ENCODE results near the gene MCTP2. TPM values are rescaled to one million over a fixed set of nuclear protein-coding genes. Genes with fewer than 3 reads are reported as not detected.

MCTP2 gene
- total RNA-seq, 1 experiment from 2014 or later, result 1.3 TPM

DNA sequence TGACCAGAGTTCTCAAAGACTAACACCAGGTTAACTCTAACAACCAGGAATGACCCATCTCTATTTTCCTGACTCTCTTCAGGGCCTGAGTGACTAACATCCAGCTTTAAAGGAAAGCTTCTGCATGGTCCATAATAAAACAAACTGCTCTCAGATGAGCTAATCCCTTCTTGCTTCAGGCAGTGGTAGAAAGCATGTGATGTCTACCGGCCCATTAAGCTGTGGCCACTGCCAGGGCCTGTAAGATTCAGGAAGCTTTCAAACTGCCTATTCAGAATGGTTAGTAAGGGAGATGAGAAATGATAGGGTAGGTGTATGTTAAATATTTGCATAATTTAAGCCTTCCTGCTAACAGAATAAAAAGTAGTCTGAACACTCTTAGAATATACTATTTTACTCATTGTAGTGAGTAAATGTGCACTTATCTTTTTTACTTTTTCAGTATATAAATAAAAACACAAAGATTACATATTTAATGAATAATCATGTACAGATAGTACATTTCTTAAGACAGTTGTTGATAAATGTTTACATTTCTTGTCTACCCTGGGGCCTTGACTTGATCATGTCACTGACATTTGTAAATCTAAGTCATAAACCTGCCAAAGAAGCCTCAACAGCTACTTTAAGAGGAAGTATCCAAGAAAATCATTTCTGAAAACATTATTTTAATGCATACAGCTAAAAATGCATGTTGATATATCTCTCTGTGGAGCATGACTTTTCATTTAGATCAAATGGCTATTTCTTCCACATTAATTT, 222.0 kb downstream of the MCTP2 start:
- DNase-seq, result no peak
- H3K27me3 Mint-ChIP-seq (ENCODE audit: low read depth), result no peaks in the 10 kb centered on the region
- no peaks in the 10 kb centered on the region for H3K27me3 ChIP-seq (ENCODE audit: insufficient read depth, low read length)
- H4K8ac ChIP-seq (replicated peaks; ENCODE audit: insufficient read length, low read depth, low read length), result no peak overlapping the region
- H3T11ph ChIP-seq (ENCODE audit: low read length), result no peak overlapping the region
- TF ChIP-seq, protein P1, sequence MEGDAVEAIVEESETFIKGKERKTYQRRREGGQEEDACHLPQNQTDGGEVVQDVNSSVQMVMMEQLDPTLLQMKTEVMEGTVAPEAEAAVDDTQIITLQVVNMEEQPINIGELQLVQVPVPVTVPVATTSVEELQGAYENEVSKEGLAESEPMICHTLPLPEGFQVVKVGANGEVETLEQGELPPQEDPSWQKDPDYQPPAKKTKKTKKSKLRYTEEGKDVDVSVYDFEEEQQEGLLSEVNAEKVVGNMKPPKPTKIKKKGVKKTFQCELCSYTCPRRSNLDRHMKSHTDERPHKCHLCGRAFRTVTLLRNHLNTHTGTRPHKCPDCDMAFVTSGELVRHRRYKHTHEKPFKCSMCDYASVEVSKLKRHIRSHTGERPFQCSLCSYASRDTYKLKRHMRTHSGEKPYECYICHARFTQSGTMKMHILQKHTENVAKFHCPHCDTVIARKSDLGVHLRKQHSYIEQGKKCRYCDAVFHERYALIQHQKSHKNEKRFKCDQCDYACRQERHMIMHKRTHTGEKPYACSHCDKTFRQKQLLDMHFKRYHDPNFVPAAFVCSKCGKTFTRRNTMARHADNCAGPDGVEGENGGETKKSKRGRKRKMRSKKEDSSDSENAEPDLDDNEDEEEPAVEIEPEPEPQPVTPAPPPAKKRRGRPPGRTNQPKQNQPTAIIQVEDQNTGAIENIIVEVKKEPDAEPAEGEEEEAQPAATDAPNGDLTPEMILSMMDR (conservative IDR thresholded peaks at IDR 0.05), result no peak
- no peaks in the 10 kb centered on the region for H3K9me3 ChIP-seq (ENCODE audit: control insufficient read depth, low read depth, low read length)
- H3K4ac ChIP-seq (ENCODE audit: low read depth, low read length), result no peak overlapping the region
- no peak overlapping the region for H3K56ac ChIP-seq (ENCODE audit: insufficient read length, low read depth, low read length)
- no peaks in the 10 kb centered on the region for H3K79me2 ChIP-seq (ENCODE audit: insufficient read depth, low read length)
- no peak overlapping the region for H2BK120ac ChIP-seq (ENCODE audit: low read depth, low read length, poor library complexity, severe bottlenecking)
- H3K27ac Mint-ChIP-seq, result no peak overlapping the region
- H3K23ac ChIP-seq (ENCODE audit: insufficient read length, low read depth, low read length), result no peak overlapping the region
- no peaks in the 10 kb centered on the region for H3K9me3 Mint-ChIP-seq
- no peaks in the 10 kb centered on the region for H3K4me1 Mint-ChIP-seq
- H3K27ac ChIP-seq (ENCODE audit: insufficient read length, low read depth, low read length), result no peak overlapping the region
- H3K23me2 ChIP-seq (ENCODE audit: insufficient read length, low read depth, low read length, poor library complexity, severe bottlenecking), result no peaks in the 10 kb centered on the region
- no peak overlapping the region for H3K4me3 Mint-ChIP-seq
- H3K14ac ChIP-seq (ENCODE audit: insufficient read depth, low read length), result no peak overlapping the region
- H4K91ac ChIP-seq (ENCODE audit: insufficient read length, low read depth, low read length), result no peak overlapping the region
- no peak overlapping the region for H2BK12ac ChIP-seq (ENCODE audit: insufficient read length, low read depth, low read length)
- H2AK5ac ChIP-seq (ENCODE audit: insufficient read length, low read length), result no peak overlapping the region
- H2BK20ac ChIP-seq (ENCODE audit: low read depth, low read length, poor library complexity, severe bottlenecking), result no peak overlapping the region
- no CpG with 5 or more reads among the region's 1 CpG for WGBS (ENCODE audit: extremely low coverage, insufficient read length, low lambda C conversion rate)
- no peak overlapping the region for H3K9ac ChIP-seq (ENCODE audit: extremely low read depth, insufficient read length, low read length)
- no peaks in the 10 kb centered on the region for H3K36me3 Mint-ChIP-seq (ENCODE audit: insufficient read depth in 1 of 3, low read depth in 3 of 3)
- no peaks in the 10 kb centered on the region for H3K79me1 ChIP-seq (ENCODE audit: insufficient read depth, low read depth, low read length, poor library complexity, severe bottlenecking)
- H4K5ac ChIP-seq (ENCODE audit: insufficient read length, low read depth, low read length), result no peak overlapping the region
- H2BK5ac ChIP-seq (ENCODE audit: insufficient read length, low read length), result no peak overlapping the region
- H3K4me2 ChIP-seq (ENCODE audit: insufficient read depth, insufficient read length, low read length), result no peak overlapping the region
- H4K20me1 ChIP-seq (ENCODE audit: control insufficient read depth, insufficient read depth, insufficient read length), result no peaks in the 10 kb centered on the region
- no peak overlapping the region for H2AFZ ChIP-seq (ENCODE audit: low read length)
- H2BK15ac ChIP-seq (ENCODE audit: low read depth, low read length), result no peak overlapping the region
- H3K4me1 ChIP-seq (ENCODE audit: insufficient read depth, low read length), result no peaks in the 10 kb centered on the region
- H3K18ac ChIP-seq (ENCODE audit: insufficient read length, low read depth, low read length), result no peak overlapping the region

All from H9 (cell line).